ENCODE results near the gene IL36B.

- TF ChIP-seq, protein P1, sequence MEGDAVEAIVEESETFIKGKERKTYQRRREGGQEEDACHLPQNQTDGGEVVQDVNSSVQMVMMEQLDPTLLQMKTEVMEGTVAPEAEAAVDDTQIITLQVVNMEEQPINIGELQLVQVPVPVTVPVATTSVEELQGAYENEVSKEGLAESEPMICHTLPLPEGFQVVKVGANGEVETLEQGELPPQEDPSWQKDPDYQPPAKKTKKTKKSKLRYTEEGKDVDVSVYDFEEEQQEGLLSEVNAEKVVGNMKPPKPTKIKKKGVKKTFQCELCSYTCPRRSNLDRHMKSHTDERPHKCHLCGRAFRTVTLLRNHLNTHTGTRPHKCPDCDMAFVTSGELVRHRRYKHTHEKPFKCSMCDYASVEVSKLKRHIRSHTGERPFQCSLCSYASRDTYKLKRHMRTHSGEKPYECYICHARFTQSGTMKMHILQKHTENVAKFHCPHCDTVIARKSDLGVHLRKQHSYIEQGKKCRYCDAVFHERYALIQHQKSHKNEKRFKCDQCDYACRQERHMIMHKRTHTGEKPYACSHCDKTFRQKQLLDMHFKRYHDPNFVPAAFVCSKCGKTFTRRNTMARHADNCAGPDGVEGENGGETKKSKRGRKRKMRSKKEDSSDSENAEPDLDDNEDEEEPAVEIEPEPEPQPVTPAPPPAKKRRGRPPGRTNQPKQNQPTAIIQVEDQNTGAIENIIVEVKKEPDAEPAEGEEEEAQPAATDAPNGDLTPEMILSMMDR (IDR thresholded peaks at IDR 0.05): no peak
- TF ChIP-seq EP300 (IDR thresholded peaks at IDR 0.05): no peak
Measured at GRCh38 chr2:112993831-112994230, 58.8 kb downstream of the IL36B start.
